SK-N-SH (cell line): ENCODE measurements around the gene IL2. TPM values are rescaled to one million over a fixed set of nuclear protein-coding genes. Genes with fewer than 3 reads are reported as not detected.

ENCODE experiments used
- CTCF ChIA-PET: fragments of 300-600, 350-600 bp; formaldehyde crosslinking; extraction: SDS; loops from one replicate; lab custom pipeline; 2021; lab: Yijun Ruan, JAX
- POLR2A ChIA-PET: fragments of 350-600 bp; sonication (Branson Sonifier 250); formaldehyde crosslinking; extraction: SDS; loops from one replicate; lab custom pipeline; 2020; ENCODE audit warnings: antibody characterized with exemption, inconsistent platforms; lab: Yijun Ruan, JAX
- DNase-seq: peaks from one replicate; pipeline ENCODE4 v3.0.0; 2012
- H2AFZ ChIP-seq: fragments of 200-600 bp; sonication (generic); 2 replicates; pipeline ENCODE4 v1.8.1; 2016; ENCODE audit warnings: antibody characterized with exemption, mild to moderate bottlenecking, low read depth
- H3F3A ChIP-seq: fragments of 200-600 bp; sonication (generic); replicated peaks from 2 replicates; pipeline ENCODE3; 2016; ENCODE audit warnings: antibody characterized with exemption, mild to moderate bottlenecking; ENCODE audit not compliant: insufficient read depth
- H3K27ac ChIP-seq, 2 experiments: fragments of 200-500 bp in 1 of 2; fragments of 200-600 bp in 1 of 2; sonication (Bioruptor generic) in 1 of 2; sonication (generic), shearing (Covaris generic) in 1 of 2; 2 replicates each; pipeline versions ENCODE4 v1.5.1 to v1.6.1; 2014 to 2016; ENCODE audit warnings: low read depth in 2 of 2, inconsistent platforms in 1 of 2, low read length in 1 of 2, mild to moderate bottlenecking in 1 of 2, mixed read lengths in 1 of 2
- H3K27me3 ChIP-seq: fragments of 200-600 bp; sonication (generic), shearing (Covaris generic); 2 replicates; pipeline ENCODE4 v1.6.1; 2016; ENCODE audit warnings: mixed run types; ENCODE audit not compliant: insufficient read depth
- H3K36me3 ChIP-seq, 2 experiments: fragments of 200-500 bp in 1 of 2; fragments of 200-600 bp in 1 of 2; sonication (Bioruptor generic) in 1 of 2; sonication (generic) in 1 of 2; replicated peaks in 1 of 2; 2 replicates each; pipeline versions ENCODE3 to v1.5.1; 2014 to 2016; ENCODE audit warnings: low read length in 1 of 2, mild to moderate bottlenecking in 1 of 2; ENCODE audit not compliant: insufficient read depth in 2 of 2, control insufficient read depth in 1 of 2
- H3K4me1 ChIP-seq, 2 experiments: fragments of 200-500 bp in 1 of 2; fragments of 200-600 bp in 1 of 2; sonication (Bioruptor generic) in 1 of 2; sonication (generic), shearing (Covaris generic) in 1 of 2; 2 replicates each; pipeline versions ENCODE4 v1.5.1 to v1.6.1; 2014 to 2016; ENCODE audit warnings: low read depth in 1 of 2, low read length in 1 of 2, mixed run types in 1 of 2; ENCODE audit not compliant: insufficient read depth in 2 of 2, control insufficient read depth in 1 of 2
- H3K4me2 ChIP-seq: fragments of 200-600 bp; sonication (generic), shearing (Covaris generic); 2 replicates; pipeline ENCODE4 v1.6.1; 2017; ENCODE audit warnings: mixed run types
- H3K4me3 ChIP-seq, 2 experiments: fragments of 200-500 bp in 1 of 2; fragments of 200-600 bp in 1 of 2; sonication (Bioruptor generic) in 1 of 2; sonication (generic), shearing (Covaris generic) in 1 of 2; 2 replicates each; pipeline versions ENCODE4 v1.5.1 to v1.8.1; 2014 to 2016; ENCODE audit warnings: low read depth in 2 of 2, inconsistent platforms in 1 of 2, low read length in 1 of 2, mild to moderate bottlenecking in 1 of 2, mixed read lengths in 1 of 2, moderate library complexity in 1 of 2
- H3K79me2 ChIP-seq: fragments of 200-600 bp; sonication (generic); 2 replicates; pipeline ENCODE4 v1.8.1; 2017; ENCODE audit warnings: mild to moderate bottlenecking; ENCODE audit not compliant: insufficient read depth
- H3K9ac ChIP-seq: fragments of 200-600 bp; sonication (generic); 2 replicates; pipeline ENCODE4 v1.6.1; 2017; ENCODE audit warnings: mixed run types
- H3K9me2 ChIP-seq: fragments of 200-600 bp; sonication (generic); 2 replicates; pipeline ENCODE4 v1.6.1; 2017; ENCODE audit warnings: mixed run types
- H3K9me3 ChIP-seq: fragments of 200-600 bp; sonication (generic); 2 replicates; pipeline ENCODE4 v1.6.1; 2017; ENCODE audit warnings: mixed run types, mild to moderate bottlenecking, moderate library complexity
- H4K20me1 ChIP-seq: fragments of 200-600 bp; sonication (generic); 2 replicates; pipeline ENCODE4 v1.6.1; 2017; ENCODE audit warnings: mild to moderate bottlenecking, mixed run types; ENCODE audit not compliant: insufficient read depth
- FOXJ3 ChIP-seq: sonication (generic); formaldehyde crosslinking; IDR thresholded peaks from 2 replicates; pipeline ENCODE4 v1.5.1; 2020; ENCODE audit warnings: mild to moderate bottlenecking, missing genetic modification reagents
- FOXM1 ChIP-seq: IDR thresholded peaks from 2 replicates; pipeline ENCODE4 v1.4.0; 2012; ENCODE audit warnings: low read depth, mild to moderate bottlenecking
- GATA2 ChIP-seq: sonication (generic); formaldehyde crosslinking; IDR thresholded peaks from 2 replicates; pipeline ENCODE4 v1.5.0; 2020; ENCODE audit warnings: mild to moderate bottlenecking, missing genetic modification reagents
- MXI1 ChIP-seq: IDR thresholded peaks from 2 replicates; pipeline ENCODE4 v1.6.1; 2012; ENCODE audit warnings: mild to moderate bottlenecking, low read depth, low read length, improper control_type of control experiment
- RAD21 ChIP-seq: IDR thresholded peaks from 2 replicates; pipeline ENCODE4 v1.6.1; 2012; ENCODE audit warnings: mild to moderate bottlenecking, low read length
- SIN3A ChIP-seq: IDR thresholded peaks from 2 replicates; pipeline ENCODE4 v1.6.1; 2012; ENCODE audit warnings: low read depth, mild to moderate bottlenecking, low read length, moderate library complexity, borderline replicate concordance
- WGBS: methylation state at CpG from one replicate; pipeline ENCODE4 v1.1.6; 2017; ENCODE audit warnings: low lambda C conversion rate; 5-methylcytosine and 5-hydroxymethylcytosine counted together
- polyA plus RNA-seq, 3 experiments: library from polyadenylated mRNA; depleted of rRNA; stranded (reverse); fragments of >200 nt; gene quantifications; 2 replicates each; pipeline ENCODE4 v1.2.3, GENCODE V29; 2012
- TF ChIP-seq, protein P1 (sequence below): IDR thresholded peaks from 2 replicates; pipeline ENCODE4; 2012
- TF ChIP-seq, protein P2 (sequence below): IDR thresholded peaks from 2 replicates; pipeline ENCODE4 v1.4.0; 2012; ENCODE audit warnings: low read depth, borderline replicate concordance
- TF ChIP-seq, protein P3 (sequence below): fragments of 200-600 bp; sonication (generic); IDR thresholded peaks from 2 replicates; pipeline ENCODE4 v1.6.1; 2017; ENCODE audit warnings: antibody characterized with exemption, mild to moderate bottlenecking, moderate library complexity

Gene IL2
- polyA plus RNA-seq, 1 of the 3 experiments (the other 2 are of a cell fraction) = not detected

DNA sequence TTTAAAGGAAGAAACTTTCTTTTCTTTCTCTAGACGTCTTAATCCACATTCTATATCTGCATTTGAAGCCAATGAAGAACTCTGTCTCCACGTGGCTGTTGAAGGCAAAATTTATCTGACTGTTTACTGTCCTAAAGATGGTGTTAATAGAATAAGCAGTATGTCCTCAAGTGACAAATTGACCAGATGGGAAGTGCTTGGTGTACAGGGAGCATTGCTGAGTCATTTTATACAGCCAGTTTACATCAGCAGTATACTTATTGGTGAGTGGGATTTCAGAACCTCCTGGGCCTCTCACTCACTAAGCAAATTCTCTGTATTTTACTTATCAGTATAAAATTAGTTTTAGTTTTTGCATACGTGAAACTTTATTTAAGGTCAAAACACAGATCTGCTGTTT is 44.0 kb downstream of the IL2 start:
- H3K27me3 ChIP-seq = peaks cover 12% of the 10 kb centered on the region; the same call in 1 of the 2 replicates
- H3K79me2 ChIP-seq = no peaks in the 10 kb centered on the region
- no peak overlapping the region for H3K4me3 ChIP-seq
- H3K27ac ChIP-seq = no peak overlapping the region
- H3K4me1 ChIP-seq = no peaks in the 10 kb centered on the region
- no peaks in the 10 kb centered on the region for H3K36me3 ChIP-seq
- CTCF ChIA-PET = interaction anchor here (0.6 to 0.9 kb wide), 2 partner anchors 17 to 165 kb away, joined by 3 read pairs; no protein-coding TSS in a partner anchor
- no peak for DNase-seq
- no peak overlapping the region for H3K9ac ChIP-seq
- TF ChIP-seq RAD21 = no peak
- TF ChIP-seq FOXJ3 (CRISPR knock-in tag) = no peak
- TF ChIP-seq, protein P1, sequence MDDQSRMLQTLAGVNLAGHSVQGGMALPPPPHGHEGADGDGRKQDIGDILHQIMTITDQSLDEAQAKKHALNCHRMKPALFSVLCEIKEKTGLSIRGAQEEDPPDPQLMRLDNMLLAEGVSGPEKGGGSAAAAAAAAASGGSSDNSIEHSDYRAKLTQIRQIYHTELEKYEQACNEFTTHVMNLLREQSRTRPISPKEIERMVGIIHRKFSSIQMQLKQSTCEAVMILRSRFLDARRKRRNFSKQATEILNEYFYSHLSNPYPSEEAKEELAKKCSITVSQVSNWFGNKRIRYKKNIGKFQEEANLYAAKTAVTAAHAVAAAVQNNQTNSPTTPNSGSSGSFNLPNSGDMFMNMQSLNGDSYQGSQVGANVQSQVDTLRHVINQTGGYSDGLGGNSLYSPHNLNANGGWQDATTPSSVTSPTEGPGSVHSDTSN = no peak
- no peak for TF ChIP-seq MXI1
- TF ChIP-seq SIN3A = no peak
- TF ChIP-seq, protein P2, sequence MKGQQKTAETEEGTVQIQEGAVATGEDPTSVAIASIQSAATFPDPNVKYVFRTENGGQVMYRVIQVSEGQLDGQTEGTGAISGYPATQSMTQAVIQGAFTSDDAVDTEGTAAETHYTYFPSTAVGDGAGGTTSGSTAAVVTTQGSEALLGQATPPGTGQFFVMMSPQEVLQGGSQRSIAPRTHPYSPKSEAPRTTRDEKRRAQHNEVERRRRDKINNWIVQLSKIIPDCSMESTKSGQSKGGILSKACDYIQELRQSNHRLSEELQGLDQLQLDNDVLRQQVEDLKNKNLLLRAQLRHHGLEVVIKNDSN = no peak
- no peaks in the 10 kb centered on the region for H4K20me1 ChIP-seq
- 20% methylated on average over 3 of the region's 3 CpGs for WGBS
- H3K9me3 ChIP-seq = no peaks in the 10 kb centered on the region
- POLR2A ChIA-PET = no interaction called here
- no peaks in the 10 kb centered on the region for H3F3A ChIP-seq
- no peaks in the 10 kb centered on the region; the same call in 1 of the 2 replicates for H3K9me2 ChIP-seq
- H2AFZ ChIP-seq = no peak overlapping the region
- no peak overlapping the region for H3K4me2 ChIP-seq

DNA sequence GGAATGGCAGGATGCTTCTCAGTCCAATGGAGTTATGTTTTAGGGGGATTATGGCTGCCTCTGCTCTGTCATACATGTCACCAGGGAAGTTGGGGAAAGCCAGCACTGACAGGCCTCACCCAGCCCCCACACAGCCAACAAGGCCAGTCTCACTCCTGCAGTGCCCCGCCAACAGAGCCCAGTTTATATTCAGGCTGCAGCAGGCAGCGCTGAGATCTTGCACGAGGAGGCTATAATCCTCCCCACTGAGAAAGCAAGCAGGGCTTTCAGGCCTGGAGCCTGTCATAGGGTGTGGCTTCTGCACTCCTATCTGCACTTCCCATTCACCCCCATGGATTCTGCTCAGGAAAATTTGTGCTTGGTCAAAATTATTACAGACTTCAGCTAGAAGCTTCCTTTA is 52.7 kb downstream of the IL2 start:
- Histone ChIP-seq H3K36me3 (no peaks in the 10 kb centered on the region), H3K9me3 (no peaks in the 10 kb centered on the region), H3K4me3 (no peak overlapping the region), H4K20me1 (no peaks in the 10 kb centered on the region), H3K27ac (no peak overlapping the region), H3K9me2 (no peaks in the 10 kb centered on the region), H3K79me2 (no peaks in the 10 kb centered on the region; the same call in 1 of the 2 replicates), H3K4me1 (no peaks in the 10 kb centered on the region), H3F3A (no peaks in the 10 kb centered on the region), H3K9ac (no peak overlapping the region), H3K27me3 (peaks cover 7% of the 10 kb centered on the region; the same call in 1 of the 2 replicates), H3K4me2 (no peak overlapping the region), H2AFZ (no peak overlapping the region)
- WGBS = no CpG with 5 or more reads among the region's 3 CpGs
- no peak for TF ChIP-seq FOXM1
- TF ChIP-seq, protein P3, sequence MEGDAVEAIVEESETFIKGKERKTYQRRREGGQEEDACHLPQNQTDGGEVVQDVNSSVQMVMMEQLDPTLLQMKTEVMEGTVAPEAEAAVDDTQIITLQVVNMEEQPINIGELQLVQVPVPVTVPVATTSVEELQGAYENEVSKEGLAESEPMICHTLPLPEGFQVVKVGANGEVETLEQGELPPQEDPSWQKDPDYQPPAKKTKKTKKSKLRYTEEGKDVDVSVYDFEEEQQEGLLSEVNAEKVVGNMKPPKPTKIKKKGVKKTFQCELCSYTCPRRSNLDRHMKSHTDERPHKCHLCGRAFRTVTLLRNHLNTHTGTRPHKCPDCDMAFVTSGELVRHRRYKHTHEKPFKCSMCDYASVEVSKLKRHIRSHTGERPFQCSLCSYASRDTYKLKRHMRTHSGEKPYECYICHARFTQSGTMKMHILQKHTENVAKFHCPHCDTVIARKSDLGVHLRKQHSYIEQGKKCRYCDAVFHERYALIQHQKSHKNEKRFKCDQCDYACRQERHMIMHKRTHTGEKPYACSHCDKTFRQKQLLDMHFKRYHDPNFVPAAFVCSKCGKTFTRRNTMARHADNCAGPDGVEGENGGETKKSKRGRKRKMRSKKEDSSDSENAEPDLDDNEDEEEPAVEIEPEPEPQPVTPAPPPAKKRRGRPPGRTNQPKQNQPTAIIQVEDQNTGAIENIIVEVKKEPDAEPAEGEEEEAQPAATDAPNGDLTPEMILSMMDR = no peak
- no peak for TF ChIP-seq GATA2 (CRISPR knock-in tag)
- no peak for DNase-seq
- CTCF ChIA-PET = no interaction called here
- POLR2A ChIA-PET = no interaction called here

Other genes starting within 250 kb of the IL2 start
- gene ADAD1, start 77.7 kb downstream of the IL2 start, polyA plus RNA-seq (2012; rRNA removed) = not detected in 2 replicates
- gene IL21, start 164.3 kb upstream of the IL2 start, polyA plus RNA-seq (2012; rRNA removed) = not detected in 2 replicates